Suppressor macrophage treated with lipopolysaccharide for 4 hours (primary cell): ENCODE results near the gene GNAS.
A peak's percentile ranks its signal among the peaks of the same experiment; 100 is the strongest.
"Not testable (repeated sequence)": the region's sequence is repeated elsewhere in the genome, so short reads cannot be mapped to it uniquely, and the experiment has no call there.

Experiments used
- DNase-seq: peaks from one replicate; pipeline ENCODE4 v3.0.0-alpha.2; 2020

Gene GNAS

DNA sequence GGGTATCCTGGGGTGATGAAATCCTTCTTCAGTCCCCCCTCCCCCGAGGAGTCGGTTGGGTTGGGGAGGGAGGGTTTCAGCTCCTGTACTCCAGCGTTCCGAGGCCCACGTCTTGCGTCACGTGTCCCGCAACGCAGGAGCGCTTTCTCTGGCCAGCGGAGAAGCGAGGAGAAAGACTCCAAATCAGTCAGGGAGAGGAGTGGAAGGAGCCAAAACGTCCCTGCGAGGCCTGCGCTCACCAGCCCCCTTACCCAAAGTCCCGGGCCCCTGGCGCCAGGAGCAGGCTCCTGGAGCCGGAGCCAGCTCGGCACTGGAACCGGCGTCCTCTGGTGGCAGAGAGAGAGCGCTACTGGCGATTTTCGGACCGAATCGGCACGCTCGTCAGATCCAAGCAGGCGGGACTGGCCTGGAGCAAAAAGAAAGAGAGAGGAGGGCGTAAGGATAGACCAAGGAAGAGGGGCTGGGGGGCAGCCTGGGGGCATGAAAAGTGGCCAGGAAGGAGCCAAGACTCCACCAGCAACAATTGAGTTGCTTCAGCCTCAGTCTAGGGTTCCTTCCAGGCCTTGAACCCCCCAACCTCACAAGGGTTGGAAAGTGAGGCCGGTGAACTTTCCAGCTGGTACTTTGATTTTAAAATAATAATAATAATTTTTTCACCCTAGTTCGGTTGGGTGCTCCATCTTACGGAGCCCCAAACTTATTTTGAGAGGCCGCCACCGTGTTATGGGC lies at the start of gene GNAS:
TSS of gene GNAS (plus strand) at position 174 of the 729 bp plus-strand sequence.
- DNase-seq = peak; percentile 54

DNA sequence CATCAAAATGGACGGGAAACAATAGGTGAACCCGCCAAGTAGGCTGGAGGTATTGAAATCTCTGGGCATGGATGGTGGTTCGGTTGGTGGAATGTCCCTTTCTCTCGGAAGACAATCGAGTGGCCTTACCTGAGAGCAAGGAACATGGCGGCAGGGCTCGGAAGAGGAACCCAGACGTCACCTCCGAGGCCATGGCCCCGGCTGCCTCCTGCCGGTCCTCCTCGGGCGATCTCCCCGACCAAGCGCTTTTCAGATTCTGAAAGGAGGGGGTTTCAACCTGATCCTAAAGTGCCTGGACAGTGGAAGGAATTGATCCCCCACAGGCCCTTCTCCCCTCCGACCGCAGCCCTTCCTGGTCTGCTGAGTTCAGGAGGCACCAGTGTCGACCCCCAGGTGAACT lies 49.0 kb upstream of the GNAS start:
- DNase-seq = no peak

DNA sequence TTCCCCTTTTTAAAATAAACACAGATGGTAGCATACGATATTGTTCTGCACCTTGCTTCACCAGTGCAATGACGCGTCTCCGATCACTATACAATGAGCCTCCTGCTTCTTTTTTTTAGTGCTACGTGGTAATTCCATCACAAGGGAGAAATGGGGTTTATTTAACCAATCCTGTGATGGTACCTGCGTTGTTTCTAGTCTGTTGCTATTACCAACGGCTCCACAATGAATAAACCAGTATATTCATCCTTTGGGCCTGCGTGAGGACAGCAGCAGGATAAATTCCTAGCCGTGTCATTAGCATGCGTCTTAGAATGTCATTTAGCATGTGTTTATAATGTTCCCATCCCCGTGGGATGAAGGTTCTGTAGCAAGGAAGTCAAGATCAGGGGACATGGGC lies 44.7 kb upstream of the GNAS start:
- no peak for DNase-seq

DNA sequence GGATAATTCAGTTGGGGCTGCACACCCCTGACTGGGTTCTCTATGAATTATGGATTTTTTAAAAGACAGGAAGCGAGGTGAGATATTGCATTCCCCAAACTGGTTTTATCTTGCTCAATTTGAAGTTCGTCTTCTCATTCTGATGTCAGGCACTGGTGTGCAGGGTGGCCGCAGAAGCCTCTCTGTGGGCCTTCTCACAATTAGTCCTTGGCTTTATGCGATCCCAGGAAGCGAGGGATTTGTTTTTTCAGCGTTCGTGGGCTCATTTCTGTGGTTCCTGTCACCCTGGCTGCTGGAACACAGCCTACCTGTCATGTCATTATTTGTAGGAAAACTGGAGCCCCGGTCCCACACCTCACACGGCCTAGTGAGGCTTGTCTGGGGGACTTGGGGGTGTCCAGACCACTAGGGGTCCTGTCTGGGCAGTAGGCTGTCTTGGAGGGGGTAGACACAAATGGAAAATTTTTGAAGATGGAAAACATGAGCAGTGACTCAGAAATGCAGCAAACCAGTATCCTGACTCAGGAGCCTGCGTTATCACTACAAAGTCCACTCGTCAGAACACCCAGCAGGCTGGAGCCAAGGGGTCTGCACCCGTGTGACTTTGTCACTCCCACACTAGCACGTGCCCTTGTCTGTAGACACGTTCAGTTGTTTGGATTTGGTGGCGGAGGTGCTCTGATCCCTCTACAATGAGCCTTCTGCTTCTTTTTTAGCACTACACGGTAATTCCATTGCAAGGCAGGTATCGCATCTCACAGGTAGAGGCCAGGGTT lies 44.1 kb upstream of the GNAS start:
- no peak for DNase-seq

DNA sequence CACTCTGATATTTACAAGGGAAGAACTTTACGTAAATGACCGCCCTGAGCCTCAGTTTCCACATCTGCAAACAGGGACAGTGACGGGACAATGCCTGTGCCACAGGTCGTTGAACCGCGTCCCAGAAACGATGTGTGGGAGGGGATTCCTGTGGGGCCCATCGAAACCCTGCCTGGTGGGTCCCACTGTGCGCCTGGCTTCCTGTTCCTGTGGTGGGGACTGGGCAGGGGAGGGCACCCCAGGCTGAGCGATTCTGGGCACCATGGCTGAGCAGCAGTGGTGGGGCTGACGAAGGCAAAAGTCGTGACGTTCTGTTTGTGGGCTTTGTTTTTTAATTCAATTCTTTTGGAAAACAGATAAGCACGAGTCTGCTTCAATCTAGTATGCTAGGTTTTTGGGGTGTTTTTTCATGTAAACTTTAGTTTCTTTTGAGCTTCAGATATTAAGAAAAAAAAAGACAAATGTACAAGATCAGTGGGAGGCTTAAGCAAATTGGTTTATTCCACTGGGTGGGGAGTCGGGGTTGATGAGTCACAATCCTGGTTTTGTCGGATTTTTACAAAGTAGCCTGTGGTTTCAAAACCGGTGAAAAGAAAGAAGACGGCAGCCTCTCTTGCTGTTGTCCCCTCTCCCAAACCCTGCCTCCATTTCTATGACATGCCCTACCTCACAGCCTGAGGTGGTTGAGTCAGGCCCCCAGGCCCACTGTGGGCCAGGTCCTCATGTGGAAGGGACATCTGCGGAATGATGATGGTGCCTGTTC lies 42.2 kb upstream of the GNAS start:
- DNase-seq = no peak

DNA sequence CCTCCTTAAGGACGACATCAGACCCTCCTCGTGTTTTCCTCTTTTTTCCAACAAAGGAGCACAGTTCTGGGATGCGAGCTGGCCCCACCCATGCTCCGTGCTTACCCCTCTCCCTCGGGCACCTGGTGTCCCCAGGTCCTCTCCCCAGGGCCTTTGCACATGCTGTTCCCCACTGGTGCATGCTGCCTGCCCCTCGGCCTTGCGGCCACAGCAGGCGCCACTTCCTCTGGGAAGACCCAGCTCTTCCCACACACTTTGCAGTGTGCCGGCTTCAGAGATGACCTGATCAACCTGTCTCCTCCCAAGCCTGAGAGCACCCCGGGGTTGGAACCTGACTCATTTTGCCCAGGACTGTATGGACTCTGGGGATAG lies 41.7 kb upstream of the GNAS start:
- DNase-seq = no peak

DNA sequence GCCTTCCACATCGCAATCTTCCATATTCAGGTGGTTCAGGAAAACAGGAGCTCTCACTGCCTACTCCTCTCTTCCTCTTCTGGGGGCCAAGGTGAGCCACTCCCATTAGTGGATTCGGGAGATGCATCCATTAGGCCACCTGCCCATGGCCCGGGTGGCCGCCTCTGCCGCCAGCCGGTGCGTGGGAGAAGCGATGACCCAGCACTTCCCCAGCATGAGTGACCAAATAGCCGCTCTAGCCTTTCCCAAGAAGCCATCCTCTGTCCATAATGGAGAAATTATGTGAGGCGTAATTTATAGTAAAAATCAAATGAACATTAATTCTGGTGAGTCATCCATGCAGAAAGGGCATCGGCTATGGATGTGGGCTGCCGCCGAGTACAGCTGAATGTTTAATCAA lies 41.2 kb upstream of the GNAS start:
- DNase-seq = no peak

DNA sequence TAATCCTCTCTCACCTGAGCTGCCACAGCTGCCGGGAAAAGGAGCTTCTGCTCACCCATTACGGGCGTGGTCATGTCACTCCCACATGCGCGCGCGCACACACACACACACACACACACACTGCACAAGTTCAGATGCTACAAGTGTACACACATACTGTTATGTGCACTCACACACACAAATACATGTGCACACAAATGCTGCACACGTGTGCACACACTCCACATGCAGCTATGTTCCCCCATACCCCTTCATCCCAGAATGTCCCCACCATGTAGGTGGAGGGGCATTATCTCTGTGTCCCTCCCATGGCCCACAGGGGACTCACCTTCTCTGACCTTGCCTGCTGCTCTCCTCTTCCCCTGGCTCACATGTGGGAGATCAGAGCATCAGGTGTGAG lies 39.1 kb upstream of the GNAS start:
- no peak for DNase-seq

DNA sequence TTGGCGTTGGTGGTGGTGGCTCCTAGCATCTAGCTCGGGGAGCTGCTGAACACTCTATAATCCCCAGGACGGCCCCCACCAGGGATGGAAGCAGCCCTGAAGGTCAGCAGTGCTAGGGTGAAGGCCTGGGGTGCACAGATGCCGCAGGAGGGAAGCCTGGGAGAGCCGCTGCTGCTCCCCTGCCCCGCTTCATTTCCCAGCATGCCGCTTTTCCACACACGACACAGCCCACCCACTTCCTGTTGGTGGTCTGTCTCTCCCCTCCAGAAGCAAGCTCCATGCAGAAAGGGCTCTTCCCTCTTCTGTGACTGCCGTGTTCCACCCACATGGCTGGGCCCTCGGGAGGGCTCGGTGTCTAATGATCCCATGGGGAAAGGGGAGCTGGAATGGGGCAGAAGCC lies 37.1 kb upstream of the GNAS start:
- DNase-seq = no peak

DNA sequence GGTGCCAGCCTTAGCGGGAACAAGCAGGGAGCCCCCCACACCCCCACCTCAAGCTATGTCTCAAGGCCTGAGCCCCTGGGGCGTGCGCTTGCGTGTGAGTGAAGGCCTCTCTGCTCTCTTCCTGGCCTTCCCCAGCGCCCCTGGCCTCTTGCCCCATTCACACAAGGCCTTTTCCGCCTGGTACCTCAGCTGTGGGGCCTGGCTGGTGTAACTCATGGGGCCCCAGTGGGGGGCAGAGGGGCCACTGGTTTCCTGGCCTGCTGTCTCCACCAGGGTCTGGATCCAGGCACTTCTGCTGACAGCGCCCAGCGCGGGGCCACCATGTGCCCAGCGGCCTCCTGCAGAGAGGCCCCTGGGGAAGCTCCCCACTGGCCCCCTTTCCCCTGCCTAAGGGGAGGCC lies 36.5 kb upstream of the GNAS start:
- no peak for DNase-seq

DNA sequence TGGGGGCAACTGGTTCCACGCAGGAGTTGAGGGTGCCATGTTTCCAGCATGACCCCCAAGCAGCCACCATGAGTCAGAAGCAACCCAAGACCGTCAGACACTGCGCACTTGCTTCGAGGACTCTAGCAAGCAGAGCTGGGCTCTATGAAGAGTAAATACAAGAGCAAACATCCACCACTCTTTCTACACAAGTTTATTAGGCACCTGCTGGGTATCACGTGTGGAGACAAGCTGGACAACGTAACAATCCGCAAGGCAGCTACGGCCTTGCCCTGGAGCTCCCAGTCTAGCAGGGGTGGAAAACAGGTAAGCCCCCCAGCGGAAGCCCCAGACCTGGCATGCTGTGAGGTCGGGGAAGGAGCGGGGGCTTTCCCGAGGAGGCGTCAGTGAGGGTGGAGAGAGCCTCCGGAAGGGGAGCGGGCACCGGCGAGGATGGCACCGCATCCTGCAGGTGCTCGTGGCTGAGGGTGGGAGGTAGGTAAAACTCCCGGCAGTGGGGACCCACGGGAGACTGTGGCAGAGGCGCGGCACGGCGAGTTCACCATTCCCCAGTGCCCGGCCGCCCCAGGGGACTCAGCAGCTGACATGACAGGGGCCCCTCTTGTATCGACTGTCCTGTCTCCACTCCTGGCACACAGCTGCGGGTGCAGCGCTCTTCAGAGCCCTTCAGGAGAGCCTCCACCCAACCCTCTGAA lies 35.4 kb upstream of the GNAS start:
- DNase-seq = no peak

DNA sequence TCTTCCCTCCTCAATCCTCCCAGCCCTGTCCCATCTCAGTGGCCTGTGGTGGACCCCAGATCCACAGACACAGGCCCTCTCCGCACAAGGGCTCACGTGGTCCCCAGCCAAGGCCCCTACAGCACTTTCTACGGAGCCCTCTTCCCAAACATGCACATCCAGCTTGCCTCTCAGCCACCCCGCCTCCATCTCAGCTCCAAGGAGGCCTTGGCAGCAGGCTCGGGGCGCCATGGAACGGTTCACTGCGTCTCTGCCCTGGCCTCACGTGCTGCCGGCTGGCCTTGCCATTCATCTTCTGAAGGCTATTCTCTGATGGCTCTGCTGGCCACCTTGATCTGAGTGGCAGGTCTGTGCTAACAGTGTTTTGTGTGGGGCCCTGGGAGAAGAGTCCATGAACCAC lies 34.8 kb upstream of the GNAS start:
- no peak for DNase-seq

DNA sequence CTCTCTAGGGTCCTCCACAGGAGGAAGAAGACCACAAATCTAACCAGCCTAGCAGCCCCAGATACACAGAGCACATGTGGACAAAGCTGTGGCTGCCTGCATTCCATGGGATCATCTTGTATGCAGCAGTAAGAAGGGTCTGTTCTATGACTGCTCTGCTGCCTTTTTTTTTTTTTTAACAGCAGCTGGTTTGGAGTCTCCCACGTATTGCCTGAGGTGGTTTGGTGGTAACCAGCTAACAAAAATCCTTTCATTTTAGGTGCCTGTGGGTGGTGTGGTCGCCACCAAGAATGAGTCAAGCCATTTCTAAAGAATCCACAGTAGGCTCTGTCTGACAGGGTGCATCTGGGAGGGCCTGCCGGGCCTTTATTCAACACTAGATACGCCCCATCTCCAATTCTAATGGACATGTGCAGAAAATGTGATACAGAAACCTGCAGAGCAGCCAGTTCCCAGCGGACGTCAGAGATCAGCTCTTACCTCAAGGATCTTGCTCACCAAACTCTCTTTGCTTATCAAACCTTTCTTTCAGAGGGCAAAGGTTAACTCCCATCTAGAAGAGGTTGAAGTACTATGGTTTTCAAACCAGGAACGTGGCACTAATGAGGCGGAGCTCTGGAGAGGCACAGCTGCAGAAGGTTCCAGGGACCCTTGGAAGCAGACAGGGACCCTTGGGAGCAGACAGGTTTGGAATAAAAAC lies 33.8 kb upstream of the GNAS start:
- no peak for DNase-seq

DNA sequence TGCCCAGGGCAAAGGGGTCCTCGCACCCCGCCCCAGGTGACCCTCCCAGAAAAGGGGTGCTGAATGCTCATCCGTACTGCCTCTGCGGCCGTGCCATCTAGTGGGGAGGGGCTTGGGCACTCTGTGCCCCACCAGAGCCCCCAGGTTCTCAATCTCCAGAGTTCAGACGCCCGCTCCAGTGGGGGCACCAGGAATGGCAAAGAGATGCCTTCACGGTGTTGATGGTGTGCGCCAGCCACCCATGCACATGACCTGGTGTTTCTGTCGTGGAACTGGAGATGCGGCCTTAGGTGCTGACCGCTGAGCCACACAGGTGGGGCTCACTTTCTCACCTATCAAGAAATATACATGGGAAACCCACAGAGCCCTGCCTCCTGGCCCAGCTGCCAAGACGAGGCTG lies 32.6 kb upstream of the GNAS start:
- DNase-seq = no peak

DNA sequence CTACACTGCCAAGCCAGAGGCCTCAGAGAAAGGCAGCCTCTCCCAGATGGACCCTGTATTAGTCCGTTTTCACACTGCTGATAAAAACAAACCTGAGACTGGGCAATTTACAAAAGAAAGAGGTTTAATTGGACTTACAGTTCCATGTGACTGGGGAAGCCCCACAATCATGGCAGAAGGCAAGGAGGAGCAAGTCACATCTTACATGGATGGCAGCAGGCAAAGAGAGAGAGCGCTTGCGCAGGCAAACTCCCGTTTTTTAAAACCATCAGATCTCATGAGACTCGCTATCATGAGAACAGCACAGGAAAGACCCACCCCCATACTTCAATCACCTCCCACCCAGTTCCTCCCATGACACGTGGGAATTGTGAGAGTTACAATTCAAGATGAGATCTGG lies 32.0 kb upstream of the GNAS start:
- not testable (repeated sequence) for DNase-seq

DNA sequence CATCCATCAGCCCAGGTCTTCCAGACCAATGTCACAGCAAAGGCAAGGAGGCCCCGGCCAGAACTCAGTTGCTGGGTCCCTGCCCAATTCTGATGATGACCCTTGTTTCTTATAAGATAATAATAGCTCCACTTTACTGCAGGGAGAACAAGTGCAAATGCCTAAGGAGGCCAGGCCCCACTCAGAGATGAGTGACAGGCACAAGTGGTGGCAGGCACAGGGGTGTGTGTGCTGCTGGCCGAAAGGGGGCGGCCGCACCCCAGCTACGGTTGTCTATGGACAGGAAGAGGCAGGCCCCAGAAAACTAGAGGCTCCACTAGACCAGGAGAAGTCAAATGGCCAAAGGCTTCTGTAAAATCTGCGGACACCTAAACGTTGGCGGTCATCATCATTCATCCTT lies 30.4 kb upstream of the GNAS start:
- DNase-seq = no peak

DNA sequence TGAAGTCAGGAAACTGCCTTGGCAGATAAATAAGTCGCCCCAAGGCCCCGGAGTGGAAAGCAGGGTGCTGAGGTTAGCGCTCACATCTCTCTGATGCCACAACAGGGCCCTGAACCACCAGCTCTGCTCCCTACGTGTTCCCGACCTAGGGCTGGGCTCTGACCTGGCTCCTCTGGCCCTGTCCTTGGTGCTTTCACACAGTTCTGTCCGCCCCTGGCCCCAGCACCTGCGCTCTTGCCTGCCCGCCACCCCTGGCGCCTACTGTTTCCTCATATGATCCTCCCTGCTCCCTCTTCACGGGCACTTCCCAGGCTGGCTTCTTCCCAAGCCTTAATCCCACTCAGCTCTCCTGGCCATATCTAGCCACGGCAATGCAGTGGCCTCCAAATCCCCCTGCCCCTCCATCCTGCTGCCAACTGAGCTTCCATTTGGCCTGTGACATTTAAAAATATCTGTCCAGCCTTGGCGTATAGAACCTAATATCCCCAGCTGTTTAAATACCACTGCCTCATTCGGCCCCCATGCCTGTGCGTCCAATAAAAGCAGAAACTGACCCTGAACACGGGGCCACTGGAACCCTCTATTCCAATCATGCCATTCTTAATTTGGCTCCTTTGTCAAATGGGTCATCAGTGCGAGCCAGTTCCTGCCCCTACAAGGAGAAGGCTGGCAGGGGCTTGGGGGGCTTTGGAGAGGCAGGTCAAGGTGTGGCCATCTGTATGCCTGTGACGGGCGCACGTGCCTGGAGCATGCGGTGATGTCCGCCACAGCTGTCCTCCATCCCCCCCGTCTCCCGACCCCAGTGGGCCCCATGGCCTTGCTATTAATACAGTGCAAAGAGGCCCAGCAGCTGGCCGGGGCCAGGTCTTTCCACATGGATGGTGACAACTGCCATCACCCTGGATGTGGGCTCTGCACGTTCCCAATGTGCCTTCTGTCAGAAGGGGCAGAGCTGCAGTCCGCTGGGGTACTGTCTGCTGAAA lies 29.5 kb upstream of the GNAS start:
- no peak for DNase-seq

DNA sequence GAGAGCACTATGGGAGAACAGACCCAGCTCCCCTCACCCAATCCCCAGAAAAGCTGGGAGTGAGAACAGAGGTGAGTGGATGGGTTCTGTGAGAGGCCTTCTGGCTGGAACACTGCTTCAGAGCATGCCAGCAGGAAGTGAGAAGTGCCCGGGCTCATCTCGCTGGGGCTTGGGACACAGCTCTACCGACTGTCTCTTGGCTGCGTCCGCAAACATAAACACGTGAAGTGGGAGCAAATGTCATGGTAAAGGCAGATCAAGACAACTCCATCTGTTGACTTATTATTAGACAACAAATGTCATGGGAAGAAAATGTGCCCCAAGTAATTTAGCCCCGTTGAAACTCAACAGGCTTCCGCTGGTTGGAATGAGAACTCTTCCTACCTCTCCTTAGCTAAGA lies 27.7 kb upstream of the GNAS start:
- no peak for DNase-seq

DNA sequence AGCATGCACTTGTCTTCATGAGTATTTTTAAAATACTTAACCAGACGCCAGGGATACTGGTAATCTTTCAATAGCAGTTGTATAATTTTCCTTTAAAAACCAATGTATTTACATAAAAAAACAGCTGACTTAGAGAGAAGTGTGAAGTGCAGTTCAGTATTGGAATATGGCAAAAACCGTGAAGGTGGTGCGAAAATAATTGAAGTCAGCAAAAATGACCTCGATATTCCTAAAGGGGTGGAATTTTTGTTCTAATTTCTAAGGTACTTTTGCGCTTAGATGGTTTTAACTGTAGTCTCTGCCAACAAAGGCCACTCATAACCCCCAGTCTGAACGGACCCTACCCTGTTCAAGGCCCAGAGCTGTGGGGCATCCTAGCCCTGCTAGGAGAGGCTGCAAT lies 27.1 kb upstream of the GNAS start:
- no peak for DNase-seq

DNA sequence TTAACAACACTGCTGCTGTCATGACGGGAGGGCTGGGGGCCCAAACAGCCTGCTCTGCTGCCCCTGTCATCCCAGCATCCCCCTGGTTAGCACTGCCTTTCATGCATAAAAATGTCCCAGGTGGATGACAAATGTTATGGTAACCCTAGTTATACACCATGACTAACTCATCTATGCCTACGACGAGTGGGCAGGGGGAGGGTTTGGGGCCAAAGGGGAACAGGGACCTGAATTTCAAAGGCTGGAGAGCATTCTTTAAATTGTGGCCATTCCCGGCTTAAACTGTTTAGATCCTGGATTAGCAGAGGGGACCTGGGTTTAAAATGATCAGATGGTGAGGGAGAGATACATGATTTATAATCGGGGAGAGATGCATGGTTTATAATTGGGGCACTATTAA lies 26.2 kb upstream of the GNAS start:
- DNase-seq = no peak

DNA sequence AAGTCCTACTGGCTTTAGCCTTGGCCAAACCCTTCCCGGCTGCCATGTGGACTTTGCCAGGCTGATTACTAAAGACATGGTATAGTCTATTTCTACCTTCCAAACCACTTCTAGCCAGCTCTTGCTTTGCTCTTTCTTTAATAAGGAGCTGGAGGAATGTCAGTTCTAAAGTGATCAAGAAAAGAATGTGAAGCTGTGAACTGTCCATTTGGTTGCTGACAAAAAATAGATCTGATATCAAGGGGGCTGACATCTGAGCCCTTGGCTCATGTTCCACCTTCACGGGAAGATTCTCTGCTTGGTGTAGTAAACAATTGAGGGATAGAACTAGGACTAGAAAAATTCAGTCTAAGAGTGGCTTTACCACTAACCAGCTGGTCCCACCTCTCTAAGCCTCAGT lies 24.4 kb upstream of the GNAS start:
- DNase-seq = no peak
